ENCODE results near the gene PGP.

- TF ChIP-seq CTCF (IDR thresholded peaks at IDR 0.05): no peak
- no peak for TF ChIP-seq POLR2A (IDR thresholded peaks at IDR 0.05)
- TF ChIP-seq POLR2AphosphoS5 (IDR thresholded peaks at IDR 0.05): no peak
- TF ChIP-seq EP300 (IDR thresholded peaks at IDR 0.05): no peak
These were observed 9.4 kb upstream of the PGP start for GRCh38 chr16:2223942-2224486.
